Measurements from ENCODE around the gene CADM3.

Gene CADM3, protein sequence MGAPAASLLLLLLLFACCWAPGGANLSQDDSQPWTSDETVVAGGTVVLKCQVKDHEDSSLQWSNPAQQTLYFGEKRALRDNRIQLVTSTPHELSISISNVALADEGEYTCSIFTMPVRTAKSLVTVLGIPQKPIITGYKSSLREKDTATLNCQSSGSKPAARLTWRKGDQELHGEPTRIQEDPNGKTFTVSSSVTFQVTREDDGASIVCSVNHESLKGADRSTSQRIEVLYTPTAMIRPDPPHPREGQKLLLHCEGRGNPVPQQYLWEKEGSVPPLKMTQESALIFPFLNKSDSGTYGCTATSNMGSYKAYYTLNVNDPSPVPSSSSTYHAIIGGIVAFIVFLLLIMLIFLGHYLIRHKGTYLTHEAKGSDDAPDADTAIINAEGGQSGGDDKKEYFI

DNA sequence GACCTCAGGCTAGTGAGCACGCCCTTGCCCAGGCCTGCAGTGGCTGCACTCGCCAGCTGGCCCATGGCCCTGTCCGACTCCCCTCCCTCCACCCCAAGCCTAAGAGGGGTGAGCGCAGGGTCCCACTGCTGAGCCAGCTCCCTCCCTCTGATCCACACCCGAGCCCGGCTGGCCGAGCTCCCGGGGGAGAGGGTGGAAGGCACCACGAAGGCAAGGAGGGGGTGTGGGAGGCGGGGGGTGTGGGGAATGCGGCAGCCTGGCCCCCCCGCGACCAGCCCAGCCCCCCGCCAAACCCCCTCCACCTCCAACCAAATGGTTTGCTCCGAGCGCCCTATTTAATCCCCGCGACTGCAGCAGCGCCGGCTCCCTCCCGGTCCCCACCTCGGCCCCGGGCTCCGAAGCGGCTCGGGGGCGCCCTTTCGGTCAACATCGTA, at the start of gene CADM3:
CADM3 (plus strand) TSS at position 362 of the 434 bp plus-strand sequence. CDS start 151 bp downstream, outside the sequence.
- H3K9ac ChIP-seq (ENCODE audit: low read depth, low read length): no peak within 1 kb of the TSS
- H3K4me1 ChIP-seq (ENCODE audit: control insufficient read depth, insufficient read depth, low read length): peaks cover 3% of the 10 kb centered on the region
- H3K9me3 ChIP-seq (ENCODE audit: control insufficient read depth, insufficient read depth, low read length): no peaks in the 10 kb centered on the region
- H3K4me3 ChIP-seq (ENCODE audit: low read depth, low read length): peak within 1 kb of the TSS; percentile 73
- peaks cover 27% of the 10 kb centered on the region for H3K27me3 ChIP-seq (ENCODE audit: control insufficient read depth, insufficient read depth, low read length)
- H3K36me3 ChIP-seq (ENCODE audit: control insufficient read depth, insufficient read depth, low read length): no peaks in the 10 kb centered on the region

DNA sequence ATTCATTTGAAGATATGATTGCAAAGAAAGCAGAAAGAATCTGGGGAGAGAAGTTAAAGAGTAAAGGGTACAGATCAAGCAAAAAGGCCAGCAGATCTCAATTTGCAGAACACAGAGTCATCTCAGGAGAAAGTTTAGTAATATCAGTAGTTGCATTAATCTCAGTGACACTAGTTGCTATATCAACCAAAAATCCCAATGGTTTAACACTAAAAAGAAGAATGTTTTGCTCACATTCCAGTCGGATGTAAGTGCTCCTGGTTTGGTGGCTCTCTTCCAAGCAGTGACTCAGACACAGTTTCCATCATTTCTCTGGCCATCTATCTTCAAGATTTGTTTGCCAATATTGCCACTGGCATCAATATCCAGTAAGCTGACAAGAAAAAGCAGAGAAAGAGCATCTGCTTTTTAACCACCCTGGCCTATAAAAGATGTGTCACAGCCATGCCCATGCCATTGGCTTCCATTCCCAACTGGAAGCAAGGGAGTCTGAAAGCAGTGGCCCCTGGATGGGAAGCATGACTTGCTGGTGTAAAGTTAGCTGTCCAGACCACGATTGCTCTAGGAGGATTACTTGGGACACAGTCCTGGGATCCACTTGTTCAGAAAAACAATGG, 49.3 kb upstream of the CADM3 start:
- H3K27me3 ChIP-seq (ENCODE audit: control insufficient read depth, insufficient read depth, low read length): no peaks in the 10 kb centered on the region
- peaks cover 2% of the 10 kb centered on the region for H3K4me1 ChIP-seq (ENCODE audit: control insufficient read depth, insufficient read depth, low read length)
- no peak overlapping the region for H3K9ac ChIP-seq (ENCODE audit: low read depth, low read length)
- H3K9me3 ChIP-seq (ENCODE audit: control insufficient read depth, insufficient read depth, low read length): no peaks in the 10 kb centered on the region
- H3K4me3 ChIP-seq (ENCODE audit: low read depth, low read length): no peak overlapping the region
- no peaks in the 10 kb centered on the region for H3K36me3 ChIP-seq (ENCODE audit: control insufficient read depth, insufficient read depth, low read length)

DNA sequence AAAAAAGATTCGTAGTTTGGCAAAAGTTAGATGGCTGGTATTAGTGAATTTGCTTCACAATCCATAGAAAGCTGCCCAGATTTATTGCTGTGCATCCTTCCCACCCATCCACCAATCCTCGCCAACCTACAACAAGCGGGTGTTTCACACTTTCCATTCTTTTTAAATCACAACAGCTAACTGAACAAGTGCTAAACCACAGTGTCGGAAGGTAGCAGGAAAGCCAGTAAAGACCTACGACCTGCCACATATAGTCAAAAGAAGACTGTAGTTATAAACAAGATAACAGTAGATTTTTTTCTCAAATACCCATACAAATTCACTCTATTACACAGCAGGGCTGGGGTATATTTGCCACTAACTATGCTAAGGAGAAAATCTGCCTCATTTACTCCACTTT, 47.8 kb upstream of the CADM3 start:
- Histone ChIP-seq H3K9ac (ENCODE audit: low read depth, low read length) (no peak overlapping the region), H3K9me3 (ENCODE audit: control insufficient read depth, insufficient read depth, low read length) (no peaks in the 10 kb centered on the region), H3K27me3 (ENCODE audit: control insufficient read depth, insufficient read depth, low read length) (no peaks in the 10 kb centered on the region), H3K36me3 (ENCODE audit: control insufficient read depth, insufficient read depth, low read length) (no peaks in the 10 kb centered on the region), H3K4me1 (ENCODE audit: control insufficient read depth, insufficient read depth, low read length) (peaks cover 2% of the 10 kb centered on the region), H3K4me3 (ENCODE audit: low read depth, low read length) (no peak overlapping the region)

DNA sequence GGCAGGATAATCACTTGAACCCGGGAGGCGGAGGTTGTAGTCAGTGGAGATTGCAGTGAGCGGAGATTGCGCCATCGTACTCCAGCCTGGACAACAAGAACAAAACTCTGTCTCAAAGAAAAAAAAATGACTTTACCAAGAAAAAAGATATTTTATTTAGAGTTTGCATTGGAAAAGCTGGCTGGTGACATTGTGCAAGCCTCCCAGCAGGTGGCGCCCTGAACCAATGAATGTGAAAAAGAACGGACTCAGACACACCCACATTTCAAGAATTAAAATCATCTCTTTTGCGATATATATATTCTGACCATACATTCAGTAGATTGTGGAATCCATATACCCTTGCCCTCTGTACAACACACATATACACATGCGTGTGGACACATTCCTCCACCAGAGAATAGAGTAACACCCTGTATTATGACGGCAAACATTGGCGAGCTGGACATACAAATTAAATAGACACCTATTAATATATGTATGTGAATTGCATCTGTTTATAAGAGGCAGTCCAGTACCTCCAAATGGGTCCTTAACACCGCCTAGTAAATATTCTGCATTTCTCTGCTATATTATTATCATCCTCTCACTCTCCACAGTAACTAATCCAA, 39.0 kb upstream of the CADM3 start:
- Histone ChIP-seq H3K9ac (ENCODE audit: low read depth, low read length) (no peak overlapping the region), H3K4me3 (ENCODE audit: low read depth, low read length) (no peak overlapping the region), H3K27me3 (ENCODE audit: control insufficient read depth, insufficient read depth, low read length) (no peaks in the 10 kb centered on the region), H3K4me1 (ENCODE audit: control insufficient read depth, insufficient read depth, low read length) (no peaks in the 10 kb centered on the region), H3K9me3 (ENCODE audit: control insufficient read depth, insufficient read depth, low read length) (no peaks in the 10 kb centered on the region), H3K36me3 (ENCODE audit: control insufficient read depth, insufficient read depth, low read length) (no peaks in the 10 kb centered on the region)

DNA sequence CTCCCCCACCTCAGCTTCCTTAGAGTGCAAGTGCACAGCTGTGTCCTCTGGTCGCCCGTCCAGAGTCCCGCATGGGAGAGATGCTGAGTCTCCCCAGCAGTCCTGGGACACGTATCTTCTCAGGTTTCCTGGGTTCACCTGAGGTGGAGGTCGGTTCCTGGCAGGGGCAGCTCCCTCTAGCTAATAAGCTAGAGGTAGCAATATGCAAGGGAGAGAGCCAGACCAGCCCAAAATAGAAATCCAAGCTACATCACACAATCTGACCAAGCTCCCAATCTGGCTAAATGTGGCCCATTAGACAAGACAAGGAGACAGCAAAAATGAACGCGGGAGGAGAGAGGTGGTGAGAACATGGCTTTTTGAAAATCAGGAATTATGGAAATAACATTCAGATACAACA, 30.9 kb upstream of the CADM3 start:
- Histone ChIP-seq H3K9ac (ENCODE audit: low read depth, low read length) (no peak overlapping the region), H3K36me3 (ENCODE audit: control insufficient read depth, insufficient read depth, low read length) (no peaks in the 10 kb centered on the region), H3K4me1 (ENCODE audit: control insufficient read depth, insufficient read depth, low read length) (peaks cover 11% of the 10 kb centered on the region), H3K27me3 (ENCODE audit: control insufficient read depth, insufficient read depth, low read length) (no peaks in the 10 kb centered on the region), H3K4me3 (ENCODE audit: low read depth, low read length) (no peak overlapping the region), H3K9me3 (ENCODE audit: control insufficient read depth, insufficient read depth, low read length) (no peaks in the 10 kb centered on the region)

DNA sequence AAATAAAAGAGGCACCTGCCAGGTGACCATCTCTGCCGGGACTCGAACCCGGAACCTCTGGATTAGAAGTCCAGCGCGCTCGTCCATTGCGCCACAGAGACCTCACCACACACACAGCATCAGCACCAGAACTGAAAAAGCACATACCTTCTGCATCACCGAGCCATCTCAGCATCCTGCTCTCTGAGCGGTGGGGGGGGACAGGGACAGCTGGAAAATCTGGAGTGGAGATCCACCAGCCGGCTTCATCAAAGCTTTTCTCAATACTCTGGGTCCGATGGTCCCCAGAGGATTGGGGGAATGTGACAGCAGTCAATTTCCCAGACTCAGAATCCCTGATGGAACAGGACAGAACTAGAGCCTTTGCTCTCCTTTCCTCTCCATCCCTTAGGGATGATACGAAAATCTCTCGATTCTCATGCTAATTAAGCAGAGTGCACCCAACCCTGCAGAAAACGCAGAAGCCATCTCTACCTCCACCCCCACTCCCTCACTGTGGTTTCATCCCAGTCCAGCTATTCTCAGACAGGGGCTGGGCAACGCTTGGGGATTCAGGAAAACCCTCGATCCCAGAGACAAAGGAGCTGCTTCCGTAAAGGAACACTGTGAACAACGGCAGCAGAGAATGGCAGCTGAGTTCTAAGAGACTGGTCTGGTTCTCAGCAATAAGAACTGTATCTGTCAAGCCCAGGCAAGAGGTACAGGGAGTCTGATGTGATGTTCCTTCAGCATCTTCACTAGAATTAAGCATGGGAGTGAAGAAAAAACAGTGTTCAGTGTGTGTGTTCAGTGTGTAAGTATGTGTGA, 29.6 kb upstream of the CADM3 start:
- Histone ChIP-seq H3K4me1 (ENCODE audit: control insufficient read depth, insufficient read depth, low read length) (peaks cover 11% of the 10 kb centered on the region), H3K4me3 (ENCODE audit: low read depth, low read length) (peak overlapping the region; percentile 53), H3K9ac (ENCODE audit: low read depth, low read length) (no peak overlapping the region), H3K9me3 (ENCODE audit: control insufficient read depth, insufficient read depth, low read length) (no peaks in the 10 kb centered on the region), H3K27me3 (ENCODE audit: control insufficient read depth, insufficient read depth, low read length) (no peaks in the 10 kb centered on the region), H3K36me3 (ENCODE audit: control insufficient read depth, insufficient read depth, low read length) (no peaks in the 10 kb centered on the region)

DNA sequence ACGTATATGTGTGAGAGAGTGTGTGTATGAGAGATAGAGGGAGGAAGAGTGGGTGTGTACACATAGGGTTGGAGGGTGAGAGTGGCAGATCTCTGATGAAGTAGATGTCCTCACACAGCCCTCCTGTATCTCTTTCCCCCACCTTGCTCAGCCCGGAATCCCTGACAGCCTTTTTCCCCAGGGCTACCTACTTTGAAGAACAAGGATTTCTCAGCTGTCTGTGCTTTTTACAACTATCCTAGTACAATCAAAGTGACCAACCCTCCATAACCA, 29.1 kb upstream of the CADM3 start:
- Histone ChIP-seq H3K9ac (ENCODE audit: low read depth, low read length) (no peak overlapping the region), H3K36me3 (ENCODE audit: control insufficient read depth, insufficient read depth, low read length) (no peaks in the 10 kb centered on the region), H3K27me3 (ENCODE audit: control insufficient read depth, insufficient read depth, low read length) (no peaks in the 10 kb centered on the region), H3K9me3 (ENCODE audit: control insufficient read depth, insufficient read depth, low read length) (no peaks in the 10 kb centered on the region), H3K4me3 (ENCODE audit: low read depth, low read length) (peak overlapping the region; percentile 53), H3K4me1 (ENCODE audit: control insufficient read depth, insufficient read depth, low read length) (peaks cover 11% of the 10 kb centered on the region)

DNA sequence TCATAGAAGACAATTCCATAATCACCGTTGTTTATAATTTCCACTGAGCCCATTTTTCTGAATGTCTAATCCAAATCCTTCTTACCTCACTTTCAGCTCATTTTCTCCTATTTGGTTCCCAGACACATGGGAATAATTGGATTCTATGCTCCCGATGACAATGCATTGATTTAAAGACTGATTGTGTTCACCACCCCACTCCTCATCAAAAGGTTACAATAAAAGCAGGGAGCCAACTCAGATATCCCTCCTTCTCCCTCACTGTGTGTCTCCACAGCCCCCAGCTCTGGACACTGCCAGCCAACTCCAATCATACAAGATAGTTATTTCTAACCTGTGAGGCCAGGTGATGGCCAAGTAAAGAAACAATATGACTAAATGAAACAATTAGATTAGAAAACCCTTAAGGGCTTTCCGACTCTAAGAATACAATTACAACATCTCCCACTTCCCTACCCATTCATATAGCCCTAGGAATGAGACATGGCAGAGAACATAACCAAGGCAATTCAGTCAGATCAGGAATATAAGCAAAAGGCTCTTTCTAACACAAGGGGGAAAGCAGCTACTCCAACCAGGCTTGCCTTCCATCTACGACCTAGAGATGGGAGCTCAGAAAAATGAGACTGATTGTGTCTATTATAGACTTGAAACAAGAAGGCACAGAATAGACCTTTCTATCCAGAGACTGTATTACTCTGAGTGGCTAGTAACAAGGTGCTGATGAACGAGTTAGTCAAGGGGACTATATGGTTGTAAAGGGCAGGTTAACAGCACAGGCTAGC, 28.5 kb upstream of the CADM3 start:
- Histone ChIP-seq H3K36me3 (ENCODE audit: control insufficient read depth, insufficient read depth, low read length) (no peaks in the 10 kb centered on the region), H3K4me3 (ENCODE audit: low read depth, low read length) (no peak overlapping the region), H3K9ac (ENCODE audit: low read depth, low read length) (no peak overlapping the region), H3K27me3 (ENCODE audit: control insufficient read depth, insufficient read depth, low read length) (no peaks in the 10 kb centered on the region), H3K4me1 (ENCODE audit: control insufficient read depth, insufficient read depth, low read length) (peaks cover 11% of the 10 kb centered on the region), H3K9me3 (ENCODE audit: control insufficient read depth, insufficient read depth, low read length) (no peaks in the 10 kb centered on the region)

DNA sequence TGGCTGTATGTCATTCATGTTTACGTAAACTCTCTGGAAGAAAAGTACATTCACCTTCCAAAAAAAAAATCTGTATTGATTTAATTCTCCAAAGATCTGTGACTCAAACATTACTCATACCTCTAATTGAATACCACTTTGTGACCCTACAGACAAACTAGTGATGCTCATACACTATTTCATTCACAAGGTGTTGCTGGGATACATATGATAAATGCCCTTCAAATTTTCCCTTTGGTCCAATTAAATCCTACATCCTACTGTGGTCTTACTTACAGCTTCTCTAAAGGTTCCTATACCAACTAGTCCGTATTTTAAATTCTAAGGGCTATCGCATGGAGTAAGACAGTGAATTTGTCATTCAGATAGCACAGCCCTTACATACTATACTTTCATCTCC, 26.8 kb upstream of the CADM3 start:
- peaks cover 11% of the 10 kb centered on the region for H3K4me1 ChIP-seq (ENCODE audit: control insufficient read depth, insufficient read depth, low read length)
- no peak overlapping the region for H3K9ac ChIP-seq (ENCODE audit: low read depth, low read length)
- no peaks in the 10 kb centered on the region for H3K36me3 ChIP-seq (ENCODE audit: control insufficient read depth, insufficient read depth, low read length)
- H3K27me3 ChIP-seq (ENCODE audit: control insufficient read depth, insufficient read depth, low read length): no peaks in the 10 kb centered on the region
- H3K9me3 ChIP-seq (ENCODE audit: control insufficient read depth, insufficient read depth, low read length): no peaks in the 10 kb centered on the region
- no peak overlapping the region for H3K4me3 ChIP-seq (ENCODE audit: low read depth, low read length)

DNA sequence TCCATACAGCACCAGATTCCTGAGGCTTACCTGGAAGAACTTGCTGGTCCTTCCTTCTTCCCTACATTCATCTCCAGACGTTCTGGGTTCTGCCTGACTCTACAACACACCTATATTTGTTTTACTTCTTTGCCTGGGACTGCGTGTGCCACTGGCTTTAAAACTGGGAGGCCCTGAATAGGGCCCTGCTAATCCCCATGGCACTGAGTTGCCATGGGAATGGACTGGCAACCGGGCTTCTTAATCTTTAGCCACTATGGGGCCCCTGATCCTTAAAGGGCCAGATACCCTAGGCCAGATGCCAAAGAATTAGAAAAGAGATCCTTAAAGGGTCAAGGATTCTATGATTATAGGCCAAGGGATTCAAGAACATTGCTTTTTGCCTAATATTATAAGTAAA, 24.4 kb upstream of the CADM3 start:
- Histone ChIP-seq H3K9ac (ENCODE audit: low read depth, low read length) (no peak overlapping the region), H3K27me3 (ENCODE audit: control insufficient read depth, insufficient read depth, low read length) (no peaks in the 10 kb centered on the region), H3K4me1 (ENCODE audit: control insufficient read depth, insufficient read depth, low read length) (peaks cover 3% of the 10 kb centered on the region), H3K4me3 (ENCODE audit: low read depth, low read length) (no peak overlapping the region), H3K9me3 (ENCODE audit: control insufficient read depth, insufficient read depth, low read length) (no peaks in the 10 kb centered on the region), H3K36me3 (ENCODE audit: control insufficient read depth, insufficient read depth, low read length) (no peaks in the 10 kb centered on the region)

DNA sequence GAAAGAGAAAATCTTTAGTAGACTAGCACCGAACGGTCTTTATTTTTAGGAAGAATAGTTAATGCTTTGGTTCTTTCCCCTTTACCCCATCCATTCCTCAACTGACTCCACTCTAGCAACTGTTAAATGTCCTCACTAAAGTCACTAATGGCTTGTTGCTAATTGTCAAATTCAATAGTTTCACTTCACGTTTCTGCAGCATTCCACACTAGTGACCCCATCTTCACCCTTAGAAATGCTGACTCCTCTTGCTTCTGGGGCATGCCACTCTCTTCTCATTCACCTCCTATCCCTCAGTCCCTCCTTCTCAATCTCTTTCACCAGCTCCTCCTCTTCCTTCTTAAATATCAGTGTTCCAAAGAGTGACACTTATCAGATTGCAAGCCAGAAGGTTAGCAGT, 19.4 kb upstream of the CADM3 start:
- no peaks in the 10 kb centered on the region for H3K4me1 ChIP-seq (ENCODE audit: control insufficient read depth, insufficient read depth, low read length)
- H3K9me3 ChIP-seq (ENCODE audit: control insufficient read depth, insufficient read depth, low read length): no peaks in the 10 kb centered on the region
- H3K4me3 ChIP-seq (ENCODE audit: low read depth, low read length): no peak overlapping the region
- no peaks in the 10 kb centered on the region for H3K27me3 ChIP-seq (ENCODE audit: control insufficient read depth, insufficient read depth, low read length)
- no peak overlapping the region for H3K9ac ChIP-seq (ENCODE audit: low read depth, low read length)
- no peaks in the 10 kb centered on the region for H3K36me3 ChIP-seq (ENCODE audit: control insufficient read depth, insufficient read depth, low read length)
